ENCODE data around the gene BRD2.

The BRD2 gene

GRCh38 chr6:32972353-32973143 lies 4.2 kb downstream of the BRD2 start:
- peak in 5 of 14 donors; percentile 34 to 78 (median 64) for DNase-seq

- DNase-seq: peak in 5 of 14 donors; percentile 22 to 66 (median 51)
These were observed 5.0 kb downstream of the BRD2 start for GRCh38 chr6:32973144-32974015.

- no peak for DNase-seq
These were observed 5.6 kb downstream of the BRD2 start for GRCh38 chr6:32974016-32974333.

GRCh38 chr6:32974541-32975308 lies 6.3 kb downstream of the BRD2 start:
- no peak for DNase-seq

- no peak for DNase-seq
These were observed 7.5 kb downstream of the BRD2 start for GRCh38 chr6:32975886-32976285.

- no peak for DNase-seq
These were observed 8.1 kb downstream of the BRD2 start for GRCh38 chr6:32976334-32977069.

GRCh38 chr6:32977272-32977952 lies 9.0 kb downstream of the BRD2 start:
- DNase-seq: no peak

GRCh38 chr6:32977953-32978324 lies 9.5 kb downstream of the BRD2 start:
- DNase-seq: no peak

- DNase-seq: no peak
These were observed 11.5 kb downstream of the BRD2 start for GRCh38 chr6:32979720-32980487.

- no peak for DNase-seq
These were observed 12.2 kb downstream of the BRD2 start for GRCh38 chr6:32980488-32981038.

- no peak for DNase-seq
These were observed 13.8 kb downstream of the BRD2 start for GRCh38 chr6:32982084-32982701.

GRCh38 chr6:32982702-32983492 lies 14.5 kb downstream of the BRD2 start:
- no peak for DNase-seq

GRCh38 chr6:32983493-32983848 lies 15.1 kb downstream of the BRD2 start:
- no peak for DNase-seq

- no peak for DNase-seq
These were observed 15.7 kb downstream of the BRD2 start for GRCh38 chr6:32983964-32984621.

GRCh38 chr6:32984622-32985389 lies 16.4 kb downstream of the BRD2 start:
- peak in 12 of 14 donors; percentile 22 to 82 (median 56) for DNase-seq

GRCh38 chr6:32989368-32989767 lies 21.0 kb downstream of the BRD2 start:
- no peak for DNase-seq

GRCh38 chr6:32991972-32992371 lies 23.6 kb downstream of the BRD2 start:
- DNase-seq: no peak

Measured in C1 segment of cervical spinal cord (tissue), 14 donors.